Fibroblast of peridontal ligament (primary cell): ENCODE data around the gene STARD10.
"Not testable (repeated sequence)": the region's sequence is repeated elsewhere in the genome, so short reads cannot be mapped to it uniquely, and the experiment has no call there.

Source experiments
- DNase-seq: peaks from one replicate; pipeline ENCODE4 v3.0.0-alpha.2; 2010; ENCODE audit errors: extremely low read depth

The STARD10 gene, protein sequence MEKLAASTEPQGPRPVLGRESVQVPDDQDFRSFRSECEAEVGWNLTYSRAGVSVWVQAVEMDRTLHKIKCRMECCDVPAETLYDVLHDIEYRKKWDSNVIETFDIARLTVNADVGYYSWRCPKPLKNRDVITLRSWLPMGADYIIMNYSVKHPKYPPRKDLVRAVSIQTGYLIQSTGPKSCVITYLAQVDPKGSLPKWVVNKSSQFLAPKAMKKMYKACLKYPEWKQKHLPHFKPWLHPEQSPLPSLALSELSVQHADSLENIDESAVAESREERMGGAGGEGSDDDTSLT

DNA sequence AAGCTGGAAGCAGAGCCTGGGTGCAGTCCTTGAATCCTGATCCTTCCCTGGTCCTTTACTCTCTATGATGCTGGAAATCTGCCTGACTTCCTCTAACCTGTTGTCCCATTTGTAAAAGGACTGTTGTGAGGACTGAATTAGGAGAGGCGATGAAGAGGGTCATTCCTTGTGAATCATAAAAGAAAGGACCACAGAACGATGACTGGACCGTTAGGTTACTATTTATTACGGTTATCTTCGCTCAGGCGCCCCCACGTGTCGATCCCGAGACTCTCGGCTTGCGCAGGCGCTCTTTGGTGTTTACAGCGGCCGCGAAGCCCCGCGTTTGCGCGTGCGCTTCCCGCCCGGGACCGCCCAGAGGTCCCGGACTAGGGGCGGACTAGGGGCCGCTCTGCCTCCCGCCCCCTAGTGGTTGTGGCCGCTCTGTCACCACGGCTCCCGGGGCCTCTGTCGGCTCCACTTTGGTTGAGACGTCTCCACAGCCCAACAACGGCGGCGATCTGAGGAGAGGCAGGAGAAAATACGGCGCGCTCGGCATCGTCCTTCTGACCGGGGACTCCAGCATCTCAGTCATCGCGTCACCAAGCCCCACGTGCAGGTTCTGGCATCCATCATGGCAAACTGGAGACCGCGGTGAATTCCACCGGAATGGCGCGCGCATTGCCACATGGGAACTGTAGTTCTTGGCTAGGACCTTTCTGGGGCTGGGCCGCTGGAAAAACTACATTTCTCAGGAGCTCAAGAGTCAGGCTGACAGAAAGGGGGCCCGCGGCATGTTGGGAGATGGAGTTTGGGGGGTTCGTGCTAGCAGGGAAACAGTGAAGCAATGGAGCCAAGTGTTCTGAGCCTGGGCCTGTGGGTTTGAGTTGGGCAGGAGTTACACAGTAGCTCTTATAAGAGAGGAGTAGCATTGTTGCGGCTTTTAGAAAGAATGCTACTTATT is at the start of gene STARD10:
Gene STARD10 (minus strand): TSS at position 623 of the 943 bp plus-strand sequence. CDS start 12,866 bp downstream, outside the sequence.
- DNase-seq: peak; percentile 94

DNA sequence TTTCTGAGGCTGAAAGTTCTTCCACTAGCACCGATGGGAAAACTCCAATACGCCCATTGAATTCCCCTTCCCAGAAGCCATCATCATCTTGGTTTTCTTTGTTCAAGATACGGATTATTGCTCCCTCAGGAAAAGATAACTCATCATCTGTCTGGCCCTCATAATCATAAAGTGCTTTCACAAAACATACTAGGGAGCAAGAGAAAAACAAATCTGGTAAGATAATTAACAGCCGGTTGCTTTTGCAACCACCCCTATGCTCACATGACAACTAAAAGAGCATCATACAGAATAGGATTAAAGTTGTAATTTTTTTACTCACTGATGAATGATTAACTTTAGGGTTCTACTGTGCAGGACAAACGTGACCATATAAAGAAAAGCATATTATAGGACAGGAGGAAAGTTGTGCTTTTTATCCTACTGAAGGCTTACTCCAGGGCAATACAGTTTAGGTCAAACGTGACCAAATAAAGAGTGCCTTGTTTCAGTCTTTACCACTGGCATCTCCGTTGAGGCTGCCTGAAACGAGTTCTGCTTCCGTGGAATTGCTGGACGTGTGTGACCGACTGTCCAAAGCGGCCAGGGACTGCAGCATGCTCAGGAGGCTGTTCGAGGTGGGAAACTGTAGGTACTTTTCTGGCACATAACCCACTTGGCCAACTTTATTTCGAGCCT is 48.9 kb upstream of the STARD10 start:
- no peak for DNase-seq

DNA sequence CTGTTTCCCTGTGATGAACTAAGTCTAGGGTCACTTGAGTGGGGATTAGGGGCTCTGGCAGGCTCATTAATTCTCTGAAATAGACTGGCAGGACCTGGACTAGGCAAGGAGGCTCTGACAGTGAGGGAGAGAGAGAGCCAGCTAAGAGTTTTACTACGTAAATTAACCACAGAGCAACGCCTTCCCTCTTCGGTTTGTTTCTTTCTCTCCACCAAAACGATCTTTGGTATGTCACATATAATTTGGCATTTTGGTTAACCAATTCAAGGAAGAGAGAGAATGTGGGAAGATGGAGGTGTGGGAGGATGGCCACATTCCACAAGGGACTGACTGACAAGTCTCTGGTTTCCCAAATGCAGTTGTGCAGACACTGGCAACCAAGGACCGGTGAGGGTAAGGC is 48.3 kb upstream of the STARD10 start:
- peak; percentile 58 for DNase-seq

DNA sequence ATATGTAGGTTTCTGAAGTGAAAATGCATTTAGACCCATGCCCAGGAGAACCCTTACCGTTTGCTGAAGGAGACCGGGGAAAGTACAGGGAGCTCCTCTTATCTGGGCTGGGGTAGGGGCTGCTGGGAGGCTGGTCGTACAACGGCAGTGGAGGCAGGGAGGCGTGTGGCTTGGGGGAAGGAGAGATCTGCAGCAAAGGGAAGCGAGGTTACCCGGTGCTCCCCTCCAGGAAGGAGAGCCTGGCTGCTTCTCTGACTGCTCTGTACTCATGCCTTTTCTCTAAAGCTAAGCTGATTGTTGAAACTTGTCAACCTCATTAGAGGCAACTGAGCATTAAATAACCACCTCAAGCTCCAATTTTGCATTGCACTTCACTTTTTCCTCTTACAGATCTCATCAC is 47.5 kb upstream of the STARD10 start:
- no peak for DNase-seq

DNA sequence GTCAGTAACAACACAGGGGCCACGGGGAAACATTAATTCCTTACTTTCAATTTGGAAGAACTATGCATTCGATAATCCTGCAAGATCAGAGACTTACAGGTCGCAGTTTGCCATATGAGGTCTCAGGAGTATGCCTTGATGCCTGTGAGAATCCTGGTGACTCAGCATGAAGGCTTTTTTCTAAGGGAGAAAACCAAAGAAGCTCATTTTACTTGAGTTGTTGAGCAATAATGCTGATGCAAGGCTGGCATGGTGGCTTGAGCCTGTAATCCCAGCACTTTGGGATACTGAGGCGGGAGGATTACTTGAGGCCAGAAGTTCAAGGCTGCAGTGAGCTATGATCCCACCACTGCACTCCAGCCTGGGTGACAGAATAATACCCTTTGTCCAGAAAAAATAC is 46.9 kb upstream of the STARD10 start:
- DNase-seq: peak; percentile 96

DNA sequence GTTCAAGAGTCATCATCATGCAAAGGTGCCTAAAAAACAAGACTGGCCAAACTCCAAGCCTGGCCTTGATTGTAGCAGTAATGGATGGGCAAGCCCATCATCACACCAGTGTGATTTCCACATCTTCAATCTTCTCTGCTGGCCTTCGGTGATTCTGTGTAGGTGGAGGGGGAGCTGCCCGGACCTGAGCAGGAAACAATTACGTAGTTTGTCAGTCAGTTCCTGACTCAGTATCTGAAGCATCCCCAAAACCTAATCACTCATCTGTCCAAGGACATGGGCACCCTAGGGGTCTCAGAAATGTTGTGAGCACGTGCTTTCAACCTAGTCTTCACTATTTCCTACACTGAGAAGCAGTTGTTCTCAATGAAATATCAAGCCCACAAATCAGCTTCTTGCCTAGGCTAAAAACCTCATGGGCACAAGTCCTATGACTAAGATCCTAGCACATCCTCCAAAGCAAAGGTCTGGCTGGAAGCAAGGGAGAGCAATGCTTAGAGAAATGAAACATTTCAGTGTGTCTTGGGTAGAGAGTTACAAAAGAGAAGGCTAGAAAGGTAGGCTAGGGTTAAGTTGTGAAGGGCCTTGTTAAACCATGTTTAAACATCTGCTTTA is 45.0 kb upstream of the STARD10 start:
- peak; percentile 29 for DNase-seq

DNA sequence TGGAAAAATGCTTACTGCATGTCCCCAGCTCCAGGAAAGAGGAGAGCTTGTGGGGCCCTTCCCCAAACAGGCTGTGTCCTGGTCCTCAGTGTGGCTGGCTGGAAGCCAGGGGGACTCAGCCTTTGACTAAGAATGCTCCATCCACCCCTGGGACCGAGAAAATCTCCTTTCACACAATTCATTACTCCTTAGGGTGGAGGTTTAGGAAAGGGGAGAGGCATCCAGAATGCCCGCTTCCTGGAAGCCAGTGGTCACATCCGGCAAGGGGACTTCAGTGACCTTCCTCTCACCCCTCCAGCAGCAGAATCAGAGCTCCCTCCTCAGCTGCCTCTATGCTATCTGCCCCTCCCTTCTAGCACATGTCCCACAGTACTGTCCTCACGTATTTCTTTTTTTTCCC is 42.3 kb upstream of the STARD10 start:
- DNase-seq: no peak

DNA sequence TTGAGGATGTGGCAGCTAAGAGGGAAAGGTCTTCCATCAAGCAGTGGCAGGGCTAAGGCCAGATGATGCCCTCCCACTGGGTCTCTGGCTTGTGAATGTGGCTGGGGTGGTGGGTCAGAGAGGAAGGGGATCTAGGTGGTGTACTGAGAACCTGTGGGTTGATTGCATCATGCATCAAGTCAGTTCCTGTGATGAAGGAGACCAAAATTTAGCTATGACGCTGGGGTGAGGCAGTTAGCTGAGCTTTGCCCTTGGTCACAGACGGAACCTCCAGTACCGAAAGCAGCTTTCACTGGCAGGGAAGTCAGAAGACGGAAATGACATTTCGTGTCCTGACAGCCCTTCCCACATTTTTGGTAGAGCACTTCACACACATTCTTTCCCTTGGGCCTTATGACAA is 41.1 kb upstream of the STARD10 start:
- DNase-seq: no peak

DNA sequence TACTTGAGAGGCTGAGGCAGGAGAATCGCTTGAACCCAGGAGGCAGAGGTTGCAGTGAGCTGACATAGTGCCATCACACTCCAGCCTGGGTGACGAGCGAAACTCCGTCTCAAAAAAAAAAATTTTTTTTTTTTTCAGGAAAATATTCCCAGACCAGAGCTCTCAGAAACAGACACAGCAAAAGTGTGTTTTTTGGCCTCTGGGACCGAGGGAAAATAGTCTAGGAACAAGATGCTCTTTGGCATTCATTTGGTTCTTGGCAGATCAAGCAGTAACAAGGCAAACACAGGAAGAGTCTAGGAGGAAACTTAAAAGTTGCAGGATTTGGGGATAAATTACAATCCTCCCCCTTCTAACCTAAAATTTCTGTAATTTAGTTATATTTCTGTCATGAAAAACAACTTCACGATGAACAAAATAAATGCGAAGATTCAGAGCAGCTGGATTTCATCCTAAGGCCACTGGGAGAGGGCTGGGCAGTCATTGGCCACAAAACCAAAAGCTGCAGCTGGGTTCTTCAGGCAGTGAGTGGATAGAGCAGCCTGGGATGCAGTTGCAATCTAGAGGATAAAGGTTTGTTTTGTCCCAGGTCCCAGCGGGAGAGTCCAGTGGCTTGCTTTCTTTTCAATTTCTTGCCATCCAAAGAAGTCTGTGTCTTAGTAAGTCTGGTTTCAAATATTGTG is 40.1 kb upstream of the STARD10 start:
- DNase-seq: peak; percentile 60

DNA sequence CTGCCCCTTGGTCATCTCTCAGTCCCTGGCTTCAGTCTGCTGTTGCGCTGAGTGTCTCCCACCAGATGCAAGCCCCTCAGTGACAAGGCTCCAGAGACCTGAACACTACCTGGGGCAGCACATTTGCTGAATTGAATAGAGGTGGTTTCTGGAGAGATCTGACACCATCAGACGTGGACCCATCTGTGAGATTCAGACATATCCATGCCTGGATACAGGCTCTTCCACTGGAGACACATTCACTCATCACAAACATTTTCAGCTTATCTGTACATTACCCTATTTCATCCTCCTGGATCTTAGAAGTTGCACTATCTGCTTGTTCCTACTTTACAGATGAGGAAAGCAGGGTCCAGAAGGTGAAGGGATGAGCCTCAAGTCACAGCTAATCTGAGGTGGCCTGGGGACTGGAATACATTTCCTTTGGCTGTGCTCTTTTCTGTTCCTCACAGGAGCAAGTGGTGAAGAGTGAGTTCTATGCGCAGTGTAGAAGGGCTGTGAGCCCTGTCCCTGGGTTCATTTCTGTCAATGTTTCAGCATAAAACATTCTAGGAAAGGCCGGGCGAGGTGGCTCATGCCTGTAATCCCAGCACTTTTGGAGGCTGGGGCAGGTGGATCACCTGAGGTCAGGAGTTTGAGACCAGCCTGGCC is 39.4 kb upstream of the STARD10 start:
- no peak for DNase-seq

DNA sequence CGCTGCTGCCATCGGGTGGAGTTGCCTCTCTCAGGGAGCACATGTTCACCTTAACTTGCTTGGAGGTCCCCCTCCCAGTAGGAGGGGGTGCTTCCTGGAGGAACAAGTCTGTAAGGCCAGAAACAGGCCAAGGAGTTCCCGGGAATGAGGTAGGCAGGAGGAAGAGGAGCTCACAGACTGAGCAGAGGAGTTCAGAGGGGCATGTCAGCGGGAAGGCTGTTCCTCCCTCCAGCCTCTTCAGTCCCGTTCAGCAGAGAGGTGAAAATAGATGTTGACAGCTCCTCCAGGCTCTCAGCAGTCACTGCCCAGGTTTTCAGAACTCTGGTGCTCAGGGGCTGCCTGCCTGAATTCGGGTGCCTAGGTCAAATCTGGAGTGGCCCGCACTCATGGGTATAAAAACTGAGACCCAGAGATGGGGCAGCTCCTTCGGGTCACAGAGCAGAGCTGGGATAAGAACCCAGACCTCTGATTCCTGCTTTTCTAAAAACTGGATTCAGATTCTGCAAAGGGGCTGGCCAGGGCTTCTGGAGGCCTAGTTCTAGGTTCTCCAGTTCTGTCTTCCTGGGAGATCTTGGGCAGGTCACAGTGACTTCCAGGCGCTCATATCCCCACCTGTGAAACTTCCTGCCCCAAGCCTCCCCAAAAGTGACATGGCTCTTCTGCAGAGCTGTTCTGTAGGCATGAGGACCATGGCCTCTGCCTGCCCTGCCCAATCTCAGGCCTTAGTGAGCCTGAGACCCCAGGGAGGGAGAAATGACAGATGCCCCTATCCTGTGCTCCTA is 38.6 kb upstream of the STARD10 start:
- DNase-seq: no peak

DNA sequence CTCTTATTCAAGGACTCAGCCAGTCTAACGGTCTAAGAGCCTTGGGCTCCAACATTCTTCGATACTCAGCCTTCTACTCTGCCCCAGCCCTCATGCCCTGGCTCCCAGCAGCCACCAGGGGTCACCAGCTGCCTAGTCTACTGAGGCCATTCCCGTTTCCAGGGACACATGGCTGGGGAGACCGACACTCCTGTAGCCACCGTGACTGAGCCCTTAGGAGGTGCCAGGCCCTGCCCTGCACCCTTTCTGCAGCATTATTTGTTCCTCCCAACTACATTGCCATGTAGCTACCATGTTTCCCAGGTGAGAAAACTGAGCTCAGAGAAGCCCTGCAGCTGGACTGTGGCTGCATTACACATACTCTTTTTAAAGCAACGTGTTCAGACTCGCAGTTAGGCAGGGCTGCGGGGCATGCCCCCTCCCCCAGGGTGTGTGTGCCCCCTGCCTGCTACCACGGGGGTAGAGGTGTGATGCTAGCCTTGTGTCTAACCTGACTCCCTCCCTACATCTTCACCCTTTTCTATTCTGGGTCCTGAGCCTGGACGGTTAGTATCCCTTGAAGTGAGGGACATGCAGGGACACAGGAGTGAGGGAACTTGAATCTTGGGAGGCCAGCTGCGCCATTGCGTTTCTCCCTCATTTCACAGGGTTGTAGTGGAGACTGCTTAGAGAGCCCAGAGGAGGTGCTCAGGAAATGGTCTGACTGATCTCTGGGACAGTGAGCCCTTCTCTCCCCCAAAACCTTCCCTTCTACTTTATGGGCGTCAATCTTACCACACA is 37.9 kb upstream of the STARD10 start:
- peak; percentile 78 for DNase-seq

DNA sequence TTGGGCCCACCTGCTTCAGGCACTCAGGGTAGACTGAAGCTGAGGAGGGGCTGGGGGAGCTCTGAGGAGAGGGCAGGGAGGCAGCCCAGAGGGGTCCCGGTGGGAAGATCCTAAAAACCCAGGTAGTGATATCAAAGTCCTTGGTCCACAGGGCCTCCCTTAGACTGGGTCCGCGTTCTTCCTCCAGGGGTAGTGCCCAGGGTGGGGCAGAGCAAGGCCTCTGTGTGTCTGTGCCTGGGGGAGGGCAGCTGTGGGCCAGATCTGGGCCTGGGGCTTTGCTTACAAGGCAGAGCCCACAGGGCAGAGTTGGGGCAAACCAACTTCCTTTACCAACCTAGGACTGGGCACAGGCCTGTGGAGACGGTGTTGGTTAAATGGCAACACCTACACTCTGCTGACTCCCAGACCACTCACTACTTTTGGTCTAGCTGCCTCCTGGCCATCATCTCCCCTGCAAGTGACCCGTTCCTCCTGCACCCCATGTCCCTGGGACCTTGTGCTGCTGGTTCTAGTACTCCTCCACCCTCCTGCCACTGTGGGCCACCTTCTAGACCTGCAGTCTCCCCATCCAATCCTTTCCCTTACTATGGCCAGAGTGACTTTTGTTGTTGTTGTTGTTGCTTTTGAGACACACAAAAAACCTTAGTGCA is 36.2 kb upstream of the STARD10 start:
- no peak for DNase-seq

DNA sequence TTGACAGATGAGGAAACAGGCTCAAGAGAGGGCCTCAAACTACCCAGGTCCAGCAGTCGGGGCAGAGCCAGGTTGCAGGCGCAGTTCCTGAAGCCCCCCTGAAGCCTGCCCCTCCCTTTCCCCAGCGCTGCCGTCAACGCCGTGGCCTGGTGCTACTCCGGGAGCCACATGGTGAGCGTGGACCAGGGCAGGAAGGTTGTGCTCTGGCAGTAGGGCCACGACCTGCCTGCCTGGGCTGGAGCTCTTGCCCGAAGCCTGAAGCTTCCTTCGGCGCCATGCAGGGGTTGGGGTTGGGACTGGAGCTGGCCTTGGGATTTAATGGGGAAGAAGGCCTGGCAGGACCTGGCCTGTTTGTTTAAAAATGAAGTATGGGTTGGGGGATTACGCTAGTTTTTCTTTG is 35.3 kb upstream of the STARD10 start:
- DNase-seq: no peak

DNA sequence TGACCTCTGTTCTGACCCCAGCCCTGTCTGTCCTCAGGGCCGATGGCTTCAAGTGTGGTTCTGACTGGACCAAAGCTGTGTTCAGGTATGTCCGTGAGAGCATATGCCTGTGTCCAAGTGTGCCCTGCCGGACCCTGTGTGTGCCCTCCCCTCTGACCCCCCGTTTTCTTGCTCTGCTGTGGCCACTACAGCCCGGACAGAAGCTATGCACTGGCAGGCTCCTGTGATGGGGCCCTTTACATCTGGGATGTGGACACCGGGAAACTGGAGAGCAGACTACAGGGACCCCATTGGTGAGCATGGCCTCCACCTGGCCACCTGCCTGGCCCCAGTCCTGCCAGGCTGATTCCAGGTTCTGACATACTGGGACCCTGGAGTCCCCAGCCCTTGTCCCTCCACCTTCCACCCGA is 34.9 kb upstream of the STARD10 start:
- no peak for DNase-seq

DNA sequence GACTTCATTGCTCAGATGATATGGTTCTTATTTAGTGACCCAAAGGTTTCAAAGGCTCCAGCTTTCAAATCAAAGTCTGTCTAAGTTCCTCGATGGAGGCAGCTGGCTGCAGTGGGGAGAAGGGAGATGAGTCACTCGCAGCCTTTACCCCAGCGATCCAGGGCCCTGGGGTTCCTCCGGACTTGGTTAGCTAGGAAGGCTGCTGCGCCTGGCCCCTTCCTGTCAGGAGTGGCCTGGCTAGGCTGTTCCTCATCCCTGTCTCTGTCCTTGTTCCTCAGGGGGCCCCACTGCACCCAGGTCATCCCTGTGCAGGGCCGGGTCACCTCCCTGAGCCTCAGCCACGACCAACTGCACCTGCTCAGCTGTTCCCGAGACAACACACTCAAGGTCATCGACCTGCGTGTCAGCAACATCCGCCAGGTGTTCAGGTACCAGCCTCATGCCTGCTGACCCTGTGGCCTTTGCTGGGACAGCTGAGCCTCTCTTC is 34.3 kb upstream of the STARD10 start:
- peak; percentile 56 for DNase-seq

DNA sequence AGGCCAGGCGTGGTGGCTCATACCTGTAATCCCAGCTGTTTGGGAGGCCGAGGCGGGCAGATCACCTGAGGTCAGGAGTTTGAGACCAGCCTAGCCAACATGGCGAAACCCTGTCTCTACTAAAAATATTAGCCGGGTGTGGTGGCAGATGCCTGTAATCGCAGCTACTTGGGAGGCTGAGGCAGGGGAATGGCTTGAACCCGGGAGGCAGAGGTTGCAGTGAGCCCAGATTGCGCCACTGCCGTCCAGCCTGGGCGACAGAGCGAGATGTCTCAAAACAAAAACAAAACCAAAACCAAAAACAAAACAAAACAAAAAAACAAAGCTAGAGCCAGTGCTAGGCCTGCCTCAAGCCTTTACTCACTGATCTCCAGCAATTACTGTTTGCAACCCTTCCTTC is 33.8 kb upstream of the STARD10 start:
- DNase-seq: not testable (repeated sequence)

DNA sequence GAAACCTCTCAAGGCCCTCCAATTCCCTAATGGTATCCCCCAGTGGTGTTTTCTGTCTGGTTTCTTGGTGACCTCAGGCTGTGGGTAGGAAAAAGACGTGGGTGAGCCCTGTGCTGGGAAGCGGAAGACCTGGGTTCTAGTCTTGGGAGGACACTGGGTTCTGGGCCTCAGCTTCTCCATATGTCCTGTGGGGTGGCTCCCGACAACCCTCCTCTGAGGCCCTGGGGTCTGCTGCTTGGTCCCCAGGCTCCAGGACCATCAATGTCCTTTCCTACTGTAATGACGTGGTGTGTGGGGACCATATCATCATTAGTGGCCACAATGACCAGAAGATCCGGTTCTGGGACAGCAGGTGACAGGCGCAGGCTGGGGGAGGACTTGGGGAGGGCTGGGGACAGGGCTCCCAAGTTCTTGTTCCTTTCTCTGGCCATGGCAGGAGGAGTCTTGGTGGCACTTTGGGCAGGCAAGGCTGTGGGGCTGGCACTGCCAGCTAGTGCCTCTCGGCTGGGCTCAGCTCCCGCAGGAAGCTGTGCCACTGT is 33.2 kb upstream of the STARD10 start:
- no peak for DNase-seq
